K562 (cell line): ENCODE measurements around the gene CUL9. TPM values are rescaled to one million over a fixed set of nuclear protein-coding genes. Genes with fewer than 3 reads are reported as not detected.
A peak's percentile ranks its signal among the peaks of the same experiment; 100 is the strongest.

Experiments
- CCNT2 ChIP-seq: IDR thresholded peaks from 2 replicates; pipeline ENCODE4 v1.6.1; 2011; ENCODE audit warnings: borderline replicate concordance, low read depth, mild to moderate bottlenecking, moderate library complexity, mixed read lengths, low read length; ENCODE audit not compliant: insufficient read length; ENCODE audit errors: extremely low read depth
- CREB3L1 ChIP-seq: fragments of 450-650 bp; IDR thresholded peaks from 2 replicates; pipeline ENCODE4 v1.6.1; 2014; ENCODE audit warnings: low read depth, mild to moderate bottlenecking, moderate library complexity, borderline replicate concordance
- CREBBP ChIP-seq: IDR thresholded peaks from one replicate; pipeline ENCODE4 v1.6.1; 2012; ENCODE audit warnings: low read depth, mild to moderate bottlenecking, control low read depth, inconsistent platforms, low read length
- FOXP4 ChIP-seq: sonication (generic); formaldehyde crosslinking; IDR thresholded peaks from 2 replicates; pipeline ENCODE4 v1.8.0; 2022; ENCODE audit warnings: mild to moderate bottlenecking, missing genetic modification reagents, borderline replicate concordance
- HIVEP1 ChIP-seq: fragments of 250-450 bp; sonication (Bioruptor Pico); IDR thresholded peaks from 2 replicates; pipeline ENCODE4 v1.4.0; 2020; ENCODE audit warnings: mild to moderate bottlenecking
- MBD1 ChIP-seq: fragments of 250-450 bp; sonication (Bioruptor Pico); IDR thresholded peaks from 2 replicates; pipeline ENCODE4 v1.8.0; 2022; ENCODE audit warnings: inconsistent platforms
- NCOA2 ChIP-seq, 2 experiments: fragments of 450-650 bp; IDR thresholded peaks; 2 replicates each; pipeline ENCODE4 v1.6.1; 2018; ENCODE audit warnings: mild to moderate bottlenecking in 2 of 2, moderate library complexity in 1 of 2; ENCODE audit not compliant: partially characterized antibody in 2 of 2
- NEUROD1 ChIP-seq: fragments of 150-350 bp; IDR thresholded peaks from 2 replicates; pipeline ENCODE4 v1.6.1; 2014; ENCODE audit warnings: borderline replicate concordance, low read length, low read depth; ENCODE audit not compliant: partially characterized antibody
- NR0B1 ChIP-seq: fragments of 450-650 bp; IDR thresholded peaks from one replicate; pipeline ENCODE4 v1.6.1; 2018; ENCODE audit warnings: mild to moderate bottlenecking, moderate library complexity; ENCODE audit not compliant: partially characterized antibody
- RAD51 ChIP-seq: fragments of 450-650 bp; IDR thresholded peaks from 2 replicates; pipeline ENCODE4 v1.7.1; 2016; ENCODE audit warnings: low read depth, mild to moderate bottlenecking, borderline replicate concordance
- SFPQ ChIP-seq: fragments of 200-400 bp; formaldehyde crosslinking; IDR thresholded peaks from 2 replicates; pipeline ENCODE4 v1.6.1; 2017; ENCODE audit warnings: mild to moderate bottlenecking, low read depth, low read length, moderate library complexity
- XRCC4 ChIP-seq: IDR thresholded peaks from one replicate; pipeline ENCODE4 v1.6.1; 2011; ENCODE audit not compliant: insufficient read depth, insufficient read length; ENCODE audit errors: extremely low read depth
- ZNF282 ChIP-seq: sonication (generic); formaldehyde crosslinking; IDR thresholded peaks from 2 replicates; pipeline ENCODE4 v1.8.1; 2023; ENCODE audit warnings: missing genetic modification reagents
- ZNF696 ChIP-seq: fragments of 250-450 bp; sonication (Bioruptor Pico); conservative IDR thresholded peaks from 2 replicates; pipeline ENCODE4 v1.4.0; 2020; ENCODE audit warnings: mild to moderate bottlenecking, moderate library complexity
- polyA plus RNA-seq, 8 experiments: library from polyadenylated mRNA; depleted of rRNA in 4 of 8; stranded (reverse) in 5 of 8; unstranded in 3 of 8; fragments of >200 nt; fragmentation: Nextera tagmentation in 2 of 8; fragmentation: Illumina TruSeq in 1 of 8; extraction: Ambion mirVana in 2 of 8; extraction: Trizol in 1 of 8; gene quantifications; 2 replicates each; pipeline versions ENCODE4 v1.2.1 to v1.2.3, GENCODE V29; 2011 to 2014; ENCODE audit warnings: inconsistent platforms in 1 of 8, missing spikeins in 1 of 8
- total RNA-seq, 7 experiments: library from RNA; depleted of rRNA in 6 of 7; stranded (reverse); fragments of >200 nt in 6 of 7; fragmentation: Illumina TruSeq in 2 of 7; extraction: Trizol in 2 of 7; gene quantifications; 2 replicates each; pipeline versions ENCODE4 v1.2.1 to v1.2.3, GENCODE V29; 2011 to 2021; ENCODE audit warnings: low replicate concordance in 1 of 7

The CUL9 gene
- total and polyA plus RNA-seq, 9 of the 15 experiments (the other 6 are each of a cell fraction or from before 2014, with no cell fraction given), result 0.50 to 20.7 (median 6.6) TPM

GRCh38 chr6:43143235-43144128 is 38.5 kb upstream of the CUL9 start (continued):
- TF ChIP-seq ZNF282 (CRISPR knock-in tag) (no peak), SFPQ (no peak), NEUROD1 (no peak), XRCC4 (no peak), NR0B1 (no peak), ZNF696 (CRISPR knock-in tag) (no peak), RAD51 (no peak), NCOA2 (IDR thresholded peaks at IDR 0.05; ENCODE audit: partially characterized antibody in 2 of 2) (no peak), FOXP4 (no peak), CCNT2 (peak; percentile 41), CREB3L1 (no peak), CREBBP (no peak), MBD1 (CRISPR knock-in tag) (no peak), HIVEP1 (CRISPR knock-in tag) (no peak)
